Measurements from ENCODE around the gene IMMP2L.

DNA sequence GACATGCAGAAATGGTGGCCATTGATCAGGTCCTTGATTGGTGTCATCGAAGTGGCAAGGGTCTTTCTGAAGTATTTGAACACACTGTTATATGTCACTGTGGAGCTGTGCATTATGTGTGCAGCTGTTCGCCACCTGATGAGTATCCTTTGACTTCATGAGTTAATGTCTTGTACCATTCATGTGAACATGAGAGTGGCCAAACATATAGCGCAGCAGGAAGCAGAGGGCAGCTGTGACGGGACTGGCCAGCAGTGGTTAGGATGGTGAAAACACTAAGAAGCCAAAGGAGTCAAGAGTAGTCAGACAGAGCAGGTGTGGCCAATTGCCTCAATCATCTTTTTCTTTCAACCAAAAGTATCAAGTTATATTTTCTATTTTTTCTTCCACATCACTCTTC lies 167.4 kb downstream of the IMMP2L start:
- TF ChIP-seq, protein P1, sequence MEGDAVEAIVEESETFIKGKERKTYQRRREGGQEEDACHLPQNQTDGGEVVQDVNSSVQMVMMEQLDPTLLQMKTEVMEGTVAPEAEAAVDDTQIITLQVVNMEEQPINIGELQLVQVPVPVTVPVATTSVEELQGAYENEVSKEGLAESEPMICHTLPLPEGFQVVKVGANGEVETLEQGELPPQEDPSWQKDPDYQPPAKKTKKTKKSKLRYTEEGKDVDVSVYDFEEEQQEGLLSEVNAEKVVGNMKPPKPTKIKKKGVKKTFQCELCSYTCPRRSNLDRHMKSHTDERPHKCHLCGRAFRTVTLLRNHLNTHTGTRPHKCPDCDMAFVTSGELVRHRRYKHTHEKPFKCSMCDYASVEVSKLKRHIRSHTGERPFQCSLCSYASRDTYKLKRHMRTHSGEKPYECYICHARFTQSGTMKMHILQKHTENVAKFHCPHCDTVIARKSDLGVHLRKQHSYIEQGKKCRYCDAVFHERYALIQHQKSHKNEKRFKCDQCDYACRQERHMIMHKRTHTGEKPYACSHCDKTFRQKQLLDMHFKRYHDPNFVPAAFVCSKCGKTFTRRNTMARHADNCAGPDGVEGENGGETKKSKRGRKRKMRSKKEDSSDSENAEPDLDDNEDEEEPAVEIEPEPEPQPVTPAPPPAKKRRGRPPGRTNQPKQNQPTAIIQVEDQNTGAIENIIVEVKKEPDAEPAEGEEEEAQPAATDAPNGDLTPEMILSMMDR (conservative IDR thresholded peaks at IDR 0.05): no peak
- TF ChIP-seq ZFX (IDR thresholded peaks at IDR 0.05): no peak

Data from C4-2B (cell line).